GM13976 (cell line): Measurements from ENCODE around the gene RGS12.

ENCODE experiments used
- DNase-seq: peaks from one replicate; pipeline ENCODE4 v3.0.0; 2012; ENCODE audit warnings: low spot score
- in situ Hi-C: fragments of 300-500 bp; cut with MboI; formaldehyde crosslinking; loops from one replicate; pipeline ENCODE4 v1.12.0; 2022; ENCODE audit warnings: low sequenced_read_pairs, mixed read lengths, inconsistent platforms; ENCODE audit not compliant: unreplicated experiment
- TF ChIP-seq, protein P1 (sequence below): IDR thresholded peaks from 2 replicates; pipeline ENCODE4 v1.5.1; 2012; ENCODE audit warnings: borderline replicate concordance, mild to moderate bottlenecking; ENCODE audit not compliant: insufficient read depth; ENCODE audit errors: extremely low read depth, missing control alignments, control extremely low read depth

RGS12 gene

DNA sequence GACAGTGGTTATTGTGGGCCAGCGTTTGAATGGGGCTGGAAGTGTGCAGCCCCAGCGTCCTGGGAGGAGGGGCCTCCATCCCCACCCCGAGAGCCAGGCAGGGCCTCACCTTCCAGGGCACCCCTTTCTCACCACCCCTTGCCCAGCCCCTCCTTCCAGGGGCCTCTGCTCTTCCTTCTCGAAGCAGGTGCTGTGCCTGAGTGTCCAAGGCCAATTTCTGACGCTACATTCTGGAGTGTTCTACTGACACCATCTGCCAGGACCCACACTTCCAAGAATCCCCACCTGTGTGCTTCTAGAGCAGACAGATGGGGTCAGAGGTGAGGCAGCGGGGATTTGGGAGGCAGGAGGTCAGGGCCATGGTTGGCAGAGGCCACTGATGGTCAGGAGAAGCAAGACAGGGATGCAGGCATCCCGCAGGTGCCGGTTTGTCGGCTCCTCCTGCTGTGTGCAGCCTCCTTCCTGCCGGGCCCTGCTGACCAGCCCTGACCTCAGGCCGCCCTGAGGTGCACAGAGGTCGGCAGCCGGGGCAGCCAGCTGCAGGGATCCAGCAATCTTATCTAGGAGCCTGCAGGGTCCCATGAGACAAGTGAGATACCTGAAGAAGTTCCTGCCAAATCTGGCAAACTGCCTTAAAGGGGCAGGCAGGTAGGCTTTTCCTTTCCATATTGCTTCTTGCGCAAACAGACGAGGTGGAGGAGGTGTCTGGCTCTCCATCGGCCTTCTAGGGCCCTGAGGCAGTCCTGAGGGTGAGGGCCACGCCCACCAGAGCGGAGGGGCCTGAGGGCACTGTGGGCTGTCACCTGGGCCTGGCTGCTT, 25.0 kb upstream of the RGS12 start:
- TF ChIP-seq, protein P1, sequence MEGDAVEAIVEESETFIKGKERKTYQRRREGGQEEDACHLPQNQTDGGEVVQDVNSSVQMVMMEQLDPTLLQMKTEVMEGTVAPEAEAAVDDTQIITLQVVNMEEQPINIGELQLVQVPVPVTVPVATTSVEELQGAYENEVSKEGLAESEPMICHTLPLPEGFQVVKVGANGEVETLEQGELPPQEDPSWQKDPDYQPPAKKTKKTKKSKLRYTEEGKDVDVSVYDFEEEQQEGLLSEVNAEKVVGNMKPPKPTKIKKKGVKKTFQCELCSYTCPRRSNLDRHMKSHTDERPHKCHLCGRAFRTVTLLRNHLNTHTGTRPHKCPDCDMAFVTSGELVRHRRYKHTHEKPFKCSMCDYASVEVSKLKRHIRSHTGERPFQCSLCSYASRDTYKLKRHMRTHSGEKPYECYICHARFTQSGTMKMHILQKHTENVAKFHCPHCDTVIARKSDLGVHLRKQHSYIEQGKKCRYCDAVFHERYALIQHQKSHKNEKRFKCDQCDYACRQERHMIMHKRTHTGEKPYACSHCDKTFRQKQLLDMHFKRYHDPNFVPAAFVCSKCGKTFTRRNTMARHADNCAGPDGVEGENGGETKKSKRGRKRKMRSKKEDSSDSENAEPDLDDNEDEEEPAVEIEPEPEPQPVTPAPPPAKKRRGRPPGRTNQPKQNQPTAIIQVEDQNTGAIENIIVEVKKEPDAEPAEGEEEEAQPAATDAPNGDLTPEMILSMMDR, result no peak
- in situ Hi-C loops, result no loop called here
- DNase-seq, result peak; percentile 15

DNA sequence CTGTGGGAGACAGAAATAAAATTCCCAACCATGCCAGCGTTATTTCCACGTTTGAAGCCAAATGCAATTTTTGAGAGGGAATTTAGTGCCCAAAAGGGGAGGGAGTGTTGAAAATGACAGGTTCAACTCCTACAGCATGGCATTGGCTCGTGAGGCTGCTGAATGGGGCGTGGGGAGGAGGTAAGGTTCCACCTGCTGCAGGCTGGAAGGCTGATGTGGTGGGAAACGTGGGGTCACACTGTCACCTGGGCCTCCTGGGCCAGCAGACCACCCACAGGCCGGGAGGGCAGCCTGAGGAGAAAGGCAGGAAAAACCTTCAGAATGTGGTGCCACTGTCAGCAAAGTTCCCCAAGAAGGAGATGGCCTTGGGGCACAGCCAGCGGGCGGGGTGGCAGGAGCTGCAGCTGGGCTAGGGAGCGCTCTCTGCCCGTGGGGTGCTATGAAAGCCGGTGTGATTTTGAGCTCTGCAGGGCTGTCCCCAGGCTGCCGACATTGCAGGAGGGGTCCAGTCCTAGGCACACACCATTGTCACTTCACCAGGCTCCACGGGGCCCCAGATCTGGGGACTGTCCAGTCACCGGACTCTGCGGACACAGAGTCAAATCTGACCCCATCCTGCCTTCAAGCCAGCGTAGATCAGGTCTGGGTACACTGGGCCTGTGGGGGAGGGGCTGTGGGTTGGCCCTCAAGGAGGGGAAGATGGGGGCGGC, 24.3 kb upstream of the RGS12 start:
- TF ChIP-seq, protein P1, result no peak
- in situ Hi-C loops, result no loop called here
- peak; percentile 15 for DNase-seq

DNA sequence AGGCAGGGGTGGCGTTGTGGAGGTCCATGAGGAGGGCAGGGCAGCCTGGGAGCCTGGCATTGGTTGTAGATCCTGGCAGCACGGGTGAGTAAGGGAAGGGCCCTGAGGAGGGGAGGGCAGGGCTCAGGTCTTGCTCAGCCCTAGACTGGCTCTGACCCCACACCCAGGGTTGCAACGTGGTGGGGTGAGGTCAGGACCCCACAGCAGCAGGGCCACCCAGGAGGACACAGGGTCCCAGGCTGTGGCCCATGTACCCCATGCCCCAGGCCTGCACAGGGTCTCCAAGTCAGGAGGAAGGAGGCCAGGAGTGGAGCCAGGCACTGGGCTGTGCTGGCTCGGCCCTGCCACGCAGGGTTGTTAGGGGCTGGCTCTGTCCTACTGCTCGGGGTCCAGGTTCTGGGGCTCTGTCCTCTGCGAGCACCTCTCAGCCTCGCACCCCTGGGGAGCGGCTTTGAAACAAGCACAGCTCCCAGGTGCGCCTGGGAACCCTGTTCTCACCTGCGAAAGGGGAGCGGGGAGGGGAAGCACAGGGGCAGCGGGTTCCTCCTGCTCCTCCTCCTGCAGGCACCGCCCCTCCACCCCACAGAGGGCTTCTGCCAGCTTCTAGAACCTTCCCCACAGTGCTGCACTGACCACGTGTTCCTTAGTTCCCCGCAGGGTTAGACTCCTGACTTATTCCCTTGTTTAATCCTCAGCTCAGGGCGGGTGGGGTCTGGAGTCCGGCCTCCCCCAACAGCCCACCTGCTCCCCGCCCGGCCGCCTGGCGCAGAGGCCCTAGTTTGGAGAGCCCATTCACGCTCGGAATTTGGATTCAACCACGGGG, 23.5 kb upstream of the RGS12 start:
- in situ Hi-C loops, result no loop called here
- TF ChIP-seq, protein P1, result no peak
- DNase-seq, result peak; percentile 20

GRCh38 chr4:3269991-3270611, 22.7 kb upstream of the RGS12 start:
- DNase-seq, result peak; percentile 17
- TF ChIP-seq, protein P1, result no peak
- in situ Hi-C loops, result no loop called here

DNA sequence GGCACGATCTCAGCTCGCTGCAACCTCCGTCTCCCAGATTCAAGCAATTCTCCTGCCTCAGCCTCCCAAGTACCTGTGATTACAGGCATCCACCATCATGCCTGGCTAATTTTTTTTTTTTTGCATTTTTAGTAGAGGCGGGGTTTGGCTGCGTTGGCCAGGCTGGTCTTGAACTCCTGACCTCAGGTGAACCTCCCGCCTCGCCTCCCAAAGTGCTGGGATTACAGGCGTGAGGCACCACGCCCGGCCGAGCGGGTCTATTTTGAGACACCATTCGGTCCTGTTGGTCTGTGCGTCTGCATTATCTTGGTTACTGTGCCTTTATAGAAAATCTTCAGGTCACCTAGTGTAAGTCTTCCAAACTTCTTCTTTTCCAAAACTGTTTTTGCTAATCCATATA, 21.7 kb upstream of the RGS12 start:
- in situ Hi-C loops, result no loop called here
- TF ChIP-seq, protein P1, result no peak
- no peak for DNase-seq

- TF ChIP-seq, protein P1, result no peak
- in situ Hi-C loops, result no loop called here
- DNase-seq, result no peak
These were observed 15.8 kb upstream of the RGS12 start for GRCh38 chr4:3276986-3277385.
